Loucy (cell line): ENCODE data around the gene CIRBP.

Experiments
- CTCF ChIP-seq: fragments of 200-600 bp; sonication (generic); conservative IDR thresholded peaks from 2 replicates; pipeline ENCODE4 v1.5.1; 2014; ENCODE audit warnings: mild to moderate bottlenecking, antibody characterized with exemption, low read length
- EZH2phosphoT487 ChIP-seq: fragments of 200-600 bp; IDR thresholded peaks from 2 replicates; pipeline ENCODE4 v1.6.1; 2018; ENCODE audit warnings: antibody characterized with exemption, mild to moderate bottlenecking, moderate library complexity, borderline replicate concordance

GRCh38 chr19:1293782-1294604 is 24.9 kb downstream of the CIRBP start:
- TF ChIP-seq CTCF: no peak
- TF ChIP-seq EZH2phosphoT487: no peak
